ENCODE data around the gene PLCG2.
"Not testable (repeated sequence)": the region's sequence is repeated elsewhere in the genome, so short reads cannot be mapped to it uniquely, and the experiment has no call there.

PLCG2 gene

GRCh38 chr16:81946206-81946605 lies 167.1 kb downstream of the PLCG2 start:
- DNase-seq: no peak

GRCh38 chr16:81951564-81951963 lies 172.5 kb downstream of the PLCG2 start:
- DNase-seq: no peak

GRCh38 chr16:81956213-81956948 lies 177.3 kb downstream of the PLCG2 start:
- no peak for DNase-seq

- no peak for DNase-seq
Measured at GRCh38 chr16:81964808-81965207, 185.7 kb downstream of the PLCG2 start.

GRCh38 chr16:81967358-81967757 lies 188.3 kb downstream of the PLCG2 start:
- DNase-seq: no peak

- no peak for DNase-seq
Measured at GRCh38 chr16:81971853-81972252, 192.8 kb downstream of the PLCG2 start.

- DNase-seq: no peak
Measured at GRCh38 chr16:81973737-81974136, 194.6 kb downstream of the PLCG2 start.

GRCh38 chr16:81975637-81976036 lies 196.5 kb downstream of the PLCG2 start:
- no peak for DNase-seq

GRCh38 chr16:81977335-81977942 lies 198.3 kb downstream of the PLCG2 start:
- DNase-seq: not testable (repeated sequence)

GRCh38 chr16:81987121-81987520 lies 208.0 kb downstream of the PLCG2 start:
- DNase-seq: no peak

GRCh38 chr16:81987706-81988105 lies 208.6 kb downstream of the PLCG2 start:
- no peak for DNase-seq

GRCh38 chr16:81992859-81993258 lies 213.8 kb downstream of the PLCG2 start:
- DNase-seq: no peak

GRCh38 chr16:81994485-81994884 lies 215.4 kb downstream of the PLCG2 start:
- DNase-seq: no peak

GRCh38 chr16:81995651-81996050 lies 216.6 kb downstream of the PLCG2 start:
- DNase-seq: no peak

GRCh38 chr16:81996664-81997509 lies 217.8 kb downstream of the PLCG2 start:
- no peak for DNase-seq

GRCh38 chr16:81997738-81998137 lies 218.6 kb downstream of the PLCG2 start:
- DNase-seq: no peak

- DNase-seq: no peak
Measured at GRCh38 chr16:82002831-82003230, 223.7 kb downstream of the PLCG2 start.

GRCh38 chr16:82004601-82005000 lies 225.5 kb downstream of the PLCG2 start:
- DNase-seq: no peak

GRCh38 chr16:82005027-82005830 lies 226.1 kb downstream of the PLCG2 start:
- no peak for DNase-seq

GRCh38 chr16:82006036-82006435 lies 226.9 kb downstream of the PLCG2 start:
- DNase-seq: no peak

- DNase-seq: no peak
Measured at GRCh38 chr16:82007189-82007588, 228.1 kb downstream of the PLCG2 start.

GRCh38 chr16:82008957-82009592 lies 230.0 kb downstream of the PLCG2 start:
- no peak for DNase-seq

Measured in activated CD4-positive, alpha-beta T cell treated with anti-CD3 and anti-CD28 coated beads for 1 hour (primary cell).